Vagina (tissue), 2 donors: Measurements from ENCODE around the gene LRRFIP2. TPM values are rescaled to one million over a fixed set of nuclear protein-coding genes. Genes with fewer than 3 reads are reported as not detected.

Experiments used
- DNase-seq, 2 donors: peaks; one replicate each; pipeline ENCODE4 v3.0.0-alpha.2; 2017; ENCODE audit errors: extremely low spot score in 2 of 2
- H3K27ac ChIP-seq: fragments of 200-600 bp; sonication (generic); one replicate; pipeline ENCODE4 v1.5.1; 2019
- H3K27me3 ChIP-seq: fragments of 200-600 bp; sonication (generic); one replicate; pipeline ENCODE4 v1.5.1; 2019
- H3K36me3 ChIP-seq, 2 donors: fragments of 200-600 bp; sonication (generic); one replicate each; pipeline ENCODE4 v1.5.1; 2017 to 2019
- H3K4me1 ChIP-seq: fragments of 200-600 bp; sonication (generic); one replicate; pipeline ENCODE4 v1.5.1; 2019
- H3K4me3 ChIP-seq, 2 donors: fragments of 200-600 bp; sonication (generic); 1 replicate in 1 of 2; 2 replicates in 1 of 2; pipeline ENCODE4 v1.5.1; 2016 to 2019
- H3K9me3 ChIP-seq: fragments of 200-600 bp; sonication (generic); one replicate; pipeline ENCODE4 v1.5.1; 2019
- POLR2A ChIP-seq, 2 donors: fragments of 450-650 bp; IDR thresholded peaks; one replicate each; pipeline ENCODE4 v1.6.1; 2017; ENCODE audit warnings: antibody characterized with exemption in 2 of 2, mild to moderate bottlenecking in 2 of 2, moderate library complexity in 2 of 2
- POLR2AphosphoS5 ChIP-seq, 2 donors: sonication (generic); formaldehyde crosslinking; IDR thresholded peaks; one replicate each; pipeline ENCODE4 v1.9.0; 2017; ENCODE audit warnings: antibody characterized with exemption in 2 of 2, mild to moderate bottlenecking in 2 of 2, low read depth in 1 of 2; ENCODE audit not compliant: insufficient read depth in 1 of 2
- intact Hi-C: fragments of 100-400 bp; cut with DNase I; formaldehyde crosslinking; loops from one replicate; pipeline ENCODE4 v1.15.1; 2023
- total RNA-seq: library from RNA; depleted of rRNA; stranded (reverse); fragments of >200 nt; gene quantifications from one replicate; pipeline ENCODE4 v1.2.3, GENCODE V29; 2016
- TF ChIP-seq, protein P1 (sequence below), 3 experiments: fragments of 450-650 bp in 2 of 3; fragments of 200-600 bp in 1 of 3; sonication (generic) in 1 of 3; IDR thresholded peaks; one replicate each; pipeline ENCODE4 v1.5.1; 2017 to 2019; ENCODE audit warnings: antibody characterized with exemption in 3 of 3, mild to moderate bottlenecking in 2 of 3, moderate library complexity in 2 of 3

LRRFIP2 gene
- total RNA-seq, 1 donor from 2014 or later = 74.2 TPM

- Histone ChIP-seq H3K9me3 (no peaks in the 10 kb centered on the region), H3K27ac (no peak overlapping the region), H3K36me3 (no peaks in the 10 kb centered on the region), H3K27me3 (no peaks in the 10 kb centered on the region), H3K4me1 (peaks cover 13% of the 10 kb centered on the region), H3K4me3 (no peak overlapping the region)
- no peak for DNase-seq
- TF ChIP-seq POLR2A (IDR thresholded peaks at IDR 0.05) = no peak
- TF ChIP-seq POLR2AphosphoS5 (IDR thresholded peaks at IDR 0.05; ENCODE audit: insufficient read depth in 1 of 2, low read depth in 1 of 2) = no peak
- TF ChIP-seq, protein P1, sequence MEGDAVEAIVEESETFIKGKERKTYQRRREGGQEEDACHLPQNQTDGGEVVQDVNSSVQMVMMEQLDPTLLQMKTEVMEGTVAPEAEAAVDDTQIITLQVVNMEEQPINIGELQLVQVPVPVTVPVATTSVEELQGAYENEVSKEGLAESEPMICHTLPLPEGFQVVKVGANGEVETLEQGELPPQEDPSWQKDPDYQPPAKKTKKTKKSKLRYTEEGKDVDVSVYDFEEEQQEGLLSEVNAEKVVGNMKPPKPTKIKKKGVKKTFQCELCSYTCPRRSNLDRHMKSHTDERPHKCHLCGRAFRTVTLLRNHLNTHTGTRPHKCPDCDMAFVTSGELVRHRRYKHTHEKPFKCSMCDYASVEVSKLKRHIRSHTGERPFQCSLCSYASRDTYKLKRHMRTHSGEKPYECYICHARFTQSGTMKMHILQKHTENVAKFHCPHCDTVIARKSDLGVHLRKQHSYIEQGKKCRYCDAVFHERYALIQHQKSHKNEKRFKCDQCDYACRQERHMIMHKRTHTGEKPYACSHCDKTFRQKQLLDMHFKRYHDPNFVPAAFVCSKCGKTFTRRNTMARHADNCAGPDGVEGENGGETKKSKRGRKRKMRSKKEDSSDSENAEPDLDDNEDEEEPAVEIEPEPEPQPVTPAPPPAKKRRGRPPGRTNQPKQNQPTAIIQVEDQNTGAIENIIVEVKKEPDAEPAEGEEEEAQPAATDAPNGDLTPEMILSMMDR (IDR thresholded peaks at IDR 0.05) = no peak
- intact Hi-C loops = no loop called here
Observed at GRCh38 chr3:37131860-37132144, 42.6 kb downstream of the LRRFIP2 start.

DNA sequence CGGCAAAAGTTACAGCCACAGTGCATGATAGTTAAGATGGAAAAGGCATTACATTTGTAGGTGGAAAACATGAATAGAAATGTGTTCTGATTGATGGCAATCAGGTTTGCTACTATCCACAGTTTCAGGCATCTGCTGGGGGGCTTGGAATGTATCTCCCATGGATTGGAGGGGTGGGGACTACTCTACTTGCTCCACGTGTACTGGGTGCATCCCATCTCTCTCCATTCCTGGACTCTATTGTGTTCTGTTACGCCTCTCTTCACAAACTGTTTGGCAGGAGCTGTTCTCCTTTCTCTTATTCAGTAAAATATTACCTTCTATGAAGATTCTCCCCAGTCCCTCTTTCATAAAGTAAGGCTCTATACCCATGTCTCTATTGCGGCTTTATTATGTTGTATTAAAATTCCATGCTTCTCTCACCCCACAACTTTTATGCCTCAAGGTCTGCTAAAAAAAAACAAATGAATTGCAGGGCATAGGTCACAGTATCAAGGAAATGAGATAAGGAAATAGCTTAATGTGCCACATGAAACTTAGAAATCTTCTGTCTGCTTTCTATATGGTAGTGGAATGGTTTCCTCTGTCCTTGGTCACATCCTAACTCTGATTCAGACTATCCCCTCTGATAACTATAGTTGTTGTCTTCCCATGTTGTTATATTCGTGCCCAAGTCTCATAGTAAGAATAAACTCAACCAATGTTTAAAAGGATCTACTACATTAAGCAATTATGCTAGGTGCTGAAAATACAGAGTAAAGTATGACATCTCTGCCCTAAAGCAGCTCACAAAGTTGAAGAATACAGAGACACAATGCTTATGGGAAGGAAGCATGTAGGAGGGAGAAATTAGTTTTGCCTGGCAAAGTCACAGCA is 43.2 kb downstream of the LRRFIP2 start:
- Histone ChIP-seq H3K27ac (no peak overlapping the region), H3K4me3 (no peak overlapping the region)

DNA sequence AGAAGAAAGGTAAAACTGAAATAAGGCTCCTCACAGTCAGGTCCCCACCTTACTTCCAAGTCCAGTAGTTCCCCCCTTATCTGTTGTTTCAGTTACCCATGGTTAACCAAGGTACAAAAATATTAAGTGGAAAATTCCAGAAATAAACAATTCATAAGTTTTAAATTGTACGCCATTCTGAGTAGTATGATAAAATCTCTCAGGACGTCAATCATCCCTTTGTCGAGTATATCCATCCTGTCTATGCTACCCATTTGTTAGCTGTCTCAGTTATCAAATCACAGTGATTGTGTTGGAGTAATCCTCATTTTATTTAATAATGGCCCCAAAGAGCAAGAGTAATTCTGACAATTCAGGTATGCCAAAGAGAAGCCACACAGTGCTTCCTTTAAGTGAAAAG is 43.9 kb downstream of the LRRFIP2 start:
- Histone ChIP-seq H3K4me3 (no peak overlapping the region), H3K36me3 (no peaks in the 10 kb centered on the region), H3K9me3 (no peaks in the 10 kb centered on the region), H3K27ac (no peak overlapping the region), H3K4me1 (peaks cover 17% of the 10 kb centered on the region), H3K27me3 (no peaks in the 10 kb centered on the region)
- intact Hi-C loops = no loop called here
- TF ChIP-seq POLR2AphosphoS5 (IDR thresholded peaks at IDR 0.05; ENCODE audit: insufficient read depth in 1 of 2, low read depth in 1 of 2) = no peak
- TF ChIP-seq, protein P1 (IDR thresholded peaks at IDR 0.05) = no peak
- TF ChIP-seq POLR2A (IDR thresholded peaks at IDR 0.05) = no peak
- no peak for DNase-seq

More for the DNA sequence above, 43.2 kb downstream of the LRRFIP2 start:
- intact Hi-C loops = no loop called here
- no peak for DNase-seq
- TF ChIP-seq, protein P1 (IDR thresholded peaks at IDR 0.05) = no peak
- TF ChIP-seq POLR2AphosphoS5 (IDR thresholded peaks at IDR 0.05; ENCODE audit: insufficient read depth in 1 of 2, low read depth in 1 of 2) (no peak), POLR2A (IDR thresholded peaks at IDR 0.05) (no peak)
- Histone ChIP-seq H3K9me3 (no peaks in the 10 kb centered on the region), H3K36me3 (no peaks in the 10 kb centered on the region), H3K4me1 (peaks cover 13% of the 10 kb centered on the region), H3K27me3 (no peaks in the 10 kb centered on the region)

- Histone ChIP-seq H3K4me3 (no peak overlapping the region), H3K27me3 (no peaks in the 10 kb centered on the region), H3K4me1 (peaks cover 20% of the 10 kb centered on the region), H3K36me3 (no peaks in the 10 kb centered on the region), H3K9me3 (no peaks in the 10 kb centered on the region), H3K27ac (no peak overlapping the region)
- no peak for DNase-seq
- intact Hi-C loops = no loop called here
- TF ChIP-seq POLR2A (IDR thresholded peaks at IDR 0.05) = no peak
- TF ChIP-seq, protein P1 (IDR thresholded peaks at IDR 0.05) = no peak
- no peak for TF ChIP-seq POLR2AphosphoS5 (IDR thresholded peaks at IDR 0.05; ENCODE audit: insufficient read depth in 1 of 2, low read depth in 1 of 2)
Observed at GRCh38 chr3:37129871-37130270, 44.5 kb downstream of the LRRFIP2 start.

DNA sequence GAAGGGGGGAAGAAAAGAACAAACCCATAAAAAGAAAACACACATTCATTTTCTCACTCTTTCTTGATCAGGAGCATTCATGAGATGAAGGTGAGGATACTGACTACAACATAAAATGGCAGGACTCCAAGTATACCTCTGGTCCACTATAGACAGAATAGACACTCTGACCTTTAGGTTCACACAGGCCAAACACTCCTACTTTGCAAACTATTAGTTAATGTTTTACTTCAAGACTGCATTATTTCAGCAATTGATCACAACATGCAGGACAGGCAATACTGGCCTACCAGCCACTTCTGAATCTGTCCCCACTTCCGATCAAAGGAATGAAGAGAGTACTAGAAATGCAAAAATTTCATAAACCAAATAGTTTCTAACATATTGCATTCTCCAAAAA is 47.0 kb downstream of the LRRFIP2 start:
- DNase-seq = no peak
- Histone ChIP-seq H3K27ac (no peak overlapping the region), H3K4me3 (no peak overlapping the region), H3K9me3 (no peaks in the 10 kb centered on the region), H3K4me1 (peaks cover 13% of the 10 kb centered on the region), H3K36me3 (no peaks in the 10 kb centered on the region), H3K27me3 (no peaks in the 10 kb centered on the region)
- intact Hi-C loops = no loop called here
- TF ChIP-seq, protein P1 (IDR thresholded peaks at IDR 0.05) = no peak
- no peak for TF ChIP-seq POLR2AphosphoS5 (IDR thresholded peaks at IDR 0.05; ENCODE audit: insufficient read depth in 1 of 2, low read depth in 1 of 2)
- TF ChIP-seq POLR2A (IDR thresholded peaks at IDR 0.05) = no peak
